Fibroblast of lung (primary cell): ENCODE measurements around the gene CLASP1. TPM values are rescaled to one million over a fixed set of nuclear protein-coding genes. Genes with fewer than 3 reads are reported as not detected.

ENCODE experiments used
- DNase-seq, 2 donors: peaks; one replicate each; pipeline versions ENCODE4 v3.0.0 to v3.0.0-alpha.2; 2010; ENCODE audit warnings: low read depth in 2 of 2
- H2AFZ ChIP-seq: 2 replicates; pipeline ENCODE4 v1.5.1; 2012; ENCODE audit warnings: low read length, control low read depth, inconsistent platforms
- H3K27ac ChIP-seq: 2 replicates; pipeline ENCODE4 v1.5.1; 2011; ENCODE audit warnings: low read length, control low read depth; ENCODE audit not compliant: insufficient read depth
- H3K27me3 ChIP-seq: 2 replicates; pipeline ENCODE4 v1.5.1; 2011; ENCODE audit warnings: mild to moderate bottlenecking, low read length; ENCODE audit not compliant: control insufficient read depth, insufficient read depth
- H3K36me3 ChIP-seq: 2 replicates; pipeline ENCODE4 v1.5.1; 2011; ENCODE audit warnings: low read length; ENCODE audit not compliant: control insufficient read depth, insufficient read depth
- H3K4me1 ChIP-seq: 2 replicates; pipeline ENCODE4 v1.5.1; 2011; ENCODE audit warnings: low read length; ENCODE audit not compliant: control insufficient read depth, insufficient read depth; ENCODE audit errors: extremely low read depth
- H3K4me2 ChIP-seq: 2 replicates; pipeline ENCODE4 v1.5.1; 2011; ENCODE audit warnings: low read length, control low read depth; ENCODE audit not compliant: insufficient read depth; ENCODE audit errors: extremely low read depth
- H3K4me3 ChIP-seq, 4 experiments: fragments of 200-600 bp in 1 of 4; sonication (generic) in 1 of 4; replicated peaks in 1 of 4; 2 replicates each; pipeline ENCODE4 v1.5.1; 2011 to 2016; ENCODE audit warnings: low read length in 4 of 4, low read depth in 3 of 4, mild to moderate bottlenecking in 3 of 4, control low read depth in 2 of 4, inconsistent platforms in 1 of 4, mixed read lengths in 1 of 4; ENCODE audit not compliant: insufficient read depth in 1 of 4; ENCODE audit errors: control extremely low read depth in 1 of 4
- H3K79me2 ChIP-seq: 2 replicates; pipeline ENCODE4 v1.5.1; 2012; ENCODE audit warnings: mild to moderate bottlenecking, low read length, inconsistent platforms; ENCODE audit not compliant: control insufficient read depth, insufficient read depth
- H3K9ac ChIP-seq: 2 replicates; pipeline ENCODE4 v1.5.1; 2011; ENCODE audit warnings: mild to moderate bottlenecking, low read length, control low read depth; ENCODE audit not compliant: insufficient read depth
- H3K9me3 ChIP-seq: 2 replicates; pipeline ENCODE4 v1.5.1; 2012; ENCODE audit warnings: low read depth, low read length; ENCODE audit not compliant: control insufficient read depth, insufficient read depth
- H4K20me1 ChIP-seq: 2 replicates; pipeline ENCODE4 v1.5.1; 2011; ENCODE audit warnings: low read length; ENCODE audit not compliant: control insufficient read depth, insufficient read depth; ENCODE audit errors: extremely low read depth
- CTCF ChIP-seq, 2 donors: IDR thresholded peaks in 1 of 2; conservative IDR thresholded peaks in 1 of 2; 1 replicate in 1 of 2; 2 replicates in 1 of 2; pipeline ENCODE4 v1.5.1; 2011 to 2012; ENCODE audit warnings: low read length in 2 of 2, control low read depth in 1 of 2, inconsistent platforms in 1 of 2, low read depth in 1 of 2, mild to moderate bottlenecking in 1 of 2
- EZH2 ChIP-seq: IDR thresholded peaks from 2 replicates; pipeline ENCODE4 v1.5.1; 2012; ENCODE audit warnings: low read length, control low read depth, mild to moderate bottlenecking; ENCODE audit errors: missing control alignments
- polyA plus RNA-seq, 2 donors: library from polyadenylated mRNA; depleted of rRNA in 1 of 2; stranded (reverse) in 1 of 2; unstranded in 1 of 2; fragments of >200 nt; gene quantifications; 2 replicates each; pipeline ENCODE4 v1.2.1, GENCODE V29; 2011 to 2012; ENCODE audit warnings: missing spikeins in 1 of 2
- total RNA-seq: library from RNA; depleted of rRNA; stranded (reverse); fragments of >200 nt; gene quantifications from 2 replicates; pipeline ENCODE4 v1.2.1, GENCODE V29; 2014

The CLASP1 gene
- total and polyA plus RNA-seq, 2 donors (not counting 1 experiment from before 2014, with no cell fraction given) = 6.0 to 48.4 TPM

DNA sequence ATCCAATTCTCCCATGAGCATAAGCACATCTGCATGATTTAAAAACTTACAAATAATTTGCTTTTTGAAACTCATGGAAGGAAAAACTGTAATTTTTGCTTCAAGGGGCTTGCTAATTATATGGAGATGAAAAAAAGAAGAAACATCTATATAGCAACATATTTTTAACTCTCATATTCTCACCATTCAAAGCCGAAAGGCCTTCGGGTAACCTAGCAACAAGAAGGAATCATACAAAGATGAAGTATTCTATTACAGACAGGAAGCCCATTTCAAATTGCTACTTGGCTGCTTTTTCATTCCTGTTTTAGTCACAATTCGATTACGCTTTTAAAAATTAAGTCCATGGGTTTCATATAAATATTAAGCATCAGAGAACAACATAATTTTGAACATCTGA is 157.7 kb downstream of the CLASP1 start:
- Histone ChIP-seq H3K4me2 (no peak overlapping the region), H3K9ac (no peak overlapping the region), H3K9me3 (no peaks in the 10 kb centered on the region), H3K4me3 (no peak overlapping the region), H3K79me2 (no peaks in the 10 kb centered on the region), H3K27me3 (no peaks in the 10 kb centered on the region), H3K4me1 (no peaks in the 10 kb centered on the region), H2AFZ (no peak overlapping the region), H4K20me1 (no peaks in the 10 kb centered on the region), H3K27ac (no peak overlapping the region), H3K36me3 (no peaks in the 10 kb centered on the region)
- DNase-seq = peak in 1 of 2 donors; percentile 34
- no peak for TF ChIP-seq EZH2

DNA sequence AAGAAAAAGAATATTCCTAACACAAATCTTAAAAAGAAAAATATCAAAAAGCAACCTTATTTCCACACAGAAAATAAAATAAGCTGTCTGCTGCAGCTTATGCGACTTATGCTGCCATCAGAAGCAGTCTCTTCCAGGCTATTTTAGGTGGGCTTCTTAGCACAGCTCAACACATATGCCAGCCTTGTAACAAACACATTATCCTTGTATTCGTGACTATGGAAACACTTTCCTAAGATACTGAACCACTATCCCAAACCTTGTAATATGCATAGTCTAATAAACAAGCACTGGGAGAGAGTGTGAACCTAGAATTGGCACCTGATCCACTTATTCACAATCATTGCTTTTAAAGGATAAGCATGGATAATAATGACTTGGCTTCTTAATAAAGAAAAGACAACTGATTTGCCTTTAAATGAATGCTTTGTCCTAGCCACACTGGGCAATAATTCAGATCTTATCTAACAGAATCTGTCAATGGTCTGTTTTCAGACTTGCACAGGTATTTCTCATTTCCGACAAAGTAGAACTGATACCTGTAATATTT is 158.6 kb downstream of the CLASP1 start:
- Histone ChIP-seq H3K4me1 (no peaks in the 10 kb centered on the region), H4K20me1 (no peaks in the 10 kb centered on the region), H3K9me3 (no peaks in the 10 kb centered on the region), H3K4me2 (no peak overlapping the region), H3K36me3 (no peaks in the 10 kb centered on the region), H3K27me3 (no peaks in the 10 kb centered on the region), H2AFZ (no peak overlapping the region), H3K9ac (no peak overlapping the region), H3K79me2 (no peaks in the 10 kb centered on the region), H3K27ac (no peak overlapping the region), H3K4me3 (no peak overlapping the region)
- no peak for DNase-seq
- TF ChIP-seq CTCF (conservative IDR thresholded peaks at IDR 0.05 in 1 of 2, IDR thresholded peaks at IDR 0.05 in 1 of 2; ENCODE audit: low read depth in 1 of 2, low read length in 2 of 2) = no peak
- no peak for TF ChIP-seq EZH2

GRCh38 chr2:121489911-121490583 is 159.2 kb downstream of the CLASP1 start:
- Histone ChIP-seq H3K27ac (no peak overlapping the region), H3K9ac (no peak overlapping the region), H3K27me3 (no peaks in the 10 kb centered on the region), H4K20me1 (no peaks in the 10 kb centered on the region), H3K4me2 (no peak overlapping the region), H3K36me3 (no peaks in the 10 kb centered on the region), H2AFZ (no peak overlapping the region), H3K4me3 (no peak overlapping the region), H3K4me1 (no peaks in the 10 kb centered on the region), H3K9me3 (no peaks in the 10 kb centered on the region), H3K79me2 (no peaks in the 10 kb centered on the region)
- DNase-seq = peak in 1 of 2 donors; percentile 38
- TF ChIP-seq EZH2 = no peak
- TF ChIP-seq CTCF (conservative IDR thresholded peaks at IDR 0.05 in 1 of 2, IDR thresholded peaks at IDR 0.05 in 1 of 2; ENCODE audit: low read depth in 1 of 2, low read length in 2 of 2) = no peak
